ENCODE data around the gene FREM2.

Gene FREM2

GRCh38 chr13:38900188-38900587 is 213.3 kb downstream of the FREM2 start:
- no peak for TF ChIP-seq YY1 (IDR thresholded peaks at IDR 0.05; ENCODE audit: low read depth)
- no peak for TF ChIP-seq EGR1 (IDR thresholded peaks at IDR 0.05)
- no peak for TF ChIP-seq MAX (IDR thresholded peaks at IDR 0.05)
- TF ChIP-seq TEAD4 (IDR thresholded peaks at IDR 0.05): no peak

- TF ChIP-seq TAF1 (IDR thresholded peaks at IDR 0.05; ENCODE audit: low read depth) (no peak), NFIC (IDR thresholded peaks at IDR 0.05) (no peak), TEAD4 (IDR thresholded peaks at IDR 0.05) (no peak), USF1 (IDR thresholded peaks at IDR 0.05) (no peak), TCF12 (IDR thresholded peaks at IDR 0.05; ENCODE audit: low read depth) (no peak), MAX (IDR thresholded peaks at IDR 0.05) (no peak)
These were observed 215.7 kb downstream of the FREM2 start for GRCh38 chr13:38902551-38902950.

GRCh38 chr13:38905081-38905480 is 218.2 kb downstream of the FREM2 start:
- TF ChIP-seq USF1 (IDR thresholded peaks at IDR 0.05) (no peak), NFIC (IDR thresholded peaks at IDR 0.05) (no peak), TCF12 (IDR thresholded peaks at IDR 0.05; ENCODE audit: low read depth) (no peak), CEBPB (IDR thresholded peaks at IDR 0.05) (no peak), YY1 (IDR thresholded peaks at IDR 0.05; ENCODE audit: low read depth) (0 out of 2 replicates have a peak, but pooled peaks have one; percentile 24), FOXM1 (IDR thresholded peaks at IDR 0.05; ENCODE audit: borderline replicate concordance, low read depth) (no peak), EP300 (IDR thresholded peaks at IDR 0.05; ENCODE audit: borderline replicate concordance) (no peak)

- TF ChIP-seq NFIC (IDR thresholded peaks at IDR 0.05): no peak
- no peak for TF ChIP-seq TCF12 (IDR thresholded peaks at IDR 0.05; ENCODE audit: low read depth)
- TF ChIP-seq USF1 (IDR thresholded peaks at IDR 0.05): no peak
- TF ChIP-seq CREB1 (IDR thresholded peaks at IDR 0.05; ENCODE audit: low read depth): no peak
- TF ChIP-seq TAF1 (IDR thresholded peaks at IDR 0.05; ENCODE audit: low read depth): no peak
These were observed 219.0 kb downstream of the FREM2 start for GRCh38 chr13:38905861-38906260.

- TF ChIP-seq EP300 (IDR thresholded peaks at IDR 0.05; ENCODE audit: borderline replicate concordance) (no peak), NFIC (IDR thresholded peaks at IDR 0.05) (no peak), TCF12 (IDR thresholded peaks at IDR 0.05; ENCODE audit: low read depth) (no peak), RAD21 (IDR thresholded peaks at IDR 0.05; ENCODE audit: low read depth) (no peak), MAX (IDR thresholded peaks at IDR 0.05) (no peak), CEBPB (IDR thresholded peaks at IDR 0.05) (no peak), TAF1 (IDR thresholded peaks at IDR 0.05; ENCODE audit: low read depth) (no peak), USF1 (IDR thresholded peaks at IDR 0.05) (no peak), EGR1 (IDR thresholded peaks at IDR 0.05) (no peak), FOXM1 (IDR thresholded peaks at IDR 0.05; ENCODE audit: borderline replicate concordance, low read depth) (no peak), ZBTB7A (IDR thresholded peaks at IDR 0.05; ENCODE audit: low read depth) (no peak), YY1 (IDR thresholded peaks at IDR 0.05; ENCODE audit: low read depth) (no peak)
These were observed 221.7 kb downstream of the FREM2 start for GRCh38 chr13:38908574-38908973.

- TF ChIP-seq MAX (IDR thresholded peaks at IDR 0.05) (no peak), ZBTB7A (IDR thresholded peaks at IDR 0.05; ENCODE audit: low read depth) (no peak), TAF1 (IDR thresholded peaks at IDR 0.05; ENCODE audit: low read depth) (no peak), FOXM1 (IDR thresholded peaks at IDR 0.05; ENCODE audit: borderline replicate concordance, low read depth) (no peak), TCF12 (IDR thresholded peaks at IDR 0.05; ENCODE audit: low read depth) (no peak), EGR1 (IDR thresholded peaks at IDR 0.05) (no peak), USF1 (IDR thresholded peaks at IDR 0.05) (no peak), CEBPB (IDR thresholded peaks at IDR 0.05) (no peak), EP300 (IDR thresholded peaks at IDR 0.05; ENCODE audit: borderline replicate concordance) (no peak), CREB1 (IDR thresholded peaks at IDR 0.05; ENCODE audit: low read depth) (no peak), TEAD4 (IDR thresholded peaks at IDR 0.05) (no peak), YY1 (IDR thresholded peaks at IDR 0.05; ENCODE audit: low read depth) (no peak), REST (IDR thresholded peaks at IDR 0.05; ENCODE audit: low read depth) (no peak), NFIC (IDR thresholded peaks at IDR 0.05) (no peak)
These were observed 227.2 kb downstream of the FREM2 start for GRCh38 chr13:38914070-38914469.

Data from Ishikawa (cell line).